ENCODE data around the gene NEB.

NEB gene

DNA sequence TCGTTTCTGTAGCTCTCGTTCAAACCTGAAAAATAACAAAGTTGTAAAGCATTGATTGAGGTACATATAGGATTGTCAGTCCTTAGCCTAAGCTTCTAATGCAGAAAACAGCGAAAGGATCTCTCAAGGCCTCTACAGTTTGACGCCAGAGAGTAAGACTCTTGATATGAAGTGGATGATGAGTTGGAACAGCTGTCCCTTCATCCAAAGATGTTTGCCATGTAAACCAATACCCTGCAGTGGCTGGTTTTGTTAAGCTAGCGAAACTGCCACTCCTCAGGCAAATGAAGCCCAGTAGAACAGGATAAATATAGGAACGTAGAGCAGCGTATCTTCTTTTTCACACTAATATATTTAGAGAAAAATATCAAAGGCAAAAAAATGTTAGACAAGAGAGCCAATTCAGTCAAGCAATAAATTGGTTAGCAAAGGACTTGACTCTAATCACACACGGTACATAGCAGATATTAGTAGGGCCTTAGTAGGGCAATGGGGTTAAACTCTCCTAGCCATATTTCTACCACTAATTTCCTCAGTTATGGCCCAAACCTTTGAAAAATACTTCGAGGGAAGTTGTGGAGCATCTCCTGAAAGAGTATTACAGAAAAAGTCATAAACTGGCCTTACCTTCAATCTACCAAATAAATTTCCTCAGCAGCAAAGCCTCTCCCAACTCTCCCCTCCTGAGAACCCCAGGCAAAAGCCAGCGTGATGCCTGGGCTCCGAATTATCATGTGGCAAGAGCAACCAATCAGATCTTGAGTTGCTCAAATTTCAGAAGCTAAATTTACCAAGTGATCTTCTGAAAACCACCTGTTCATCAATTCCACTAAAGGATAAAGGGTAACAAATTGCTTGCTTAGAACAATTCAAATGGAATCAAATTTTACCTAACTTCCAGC lies at the start of gene NEB:
TSS of gene NEB (minus strand) at position 706 of the 902 bp plus-strand sequence. CDS start 1,320 bp downstream, outside the sequence.
- DNase-seq (ENCODE audit: low read depth), result no peak

DNA sequence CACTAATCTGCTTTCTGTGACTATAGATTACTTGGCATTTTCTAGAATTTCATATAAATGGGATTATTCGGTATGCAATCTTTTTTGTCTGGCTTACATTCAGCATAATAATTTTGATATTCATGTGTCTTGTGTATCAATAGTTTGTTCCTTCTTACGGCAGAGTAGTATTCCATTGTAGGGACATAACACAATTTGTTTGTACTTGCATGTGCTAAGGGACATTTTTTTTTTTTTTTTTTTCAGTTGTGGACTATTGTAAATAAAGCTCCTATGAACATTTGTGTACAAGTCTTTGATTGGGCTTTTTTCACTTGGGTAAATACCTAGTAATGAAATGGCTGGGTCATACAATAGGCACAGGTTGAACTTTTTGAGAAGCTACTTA lies 48.9 kb upstream of the NEB start:
- no peak for DNase-seq (ENCODE audit: low read depth)

- no peak for DNase-seq (ENCODE audit: low read depth)
These were observed 48.3 kb upstream of the NEB start for GRCh38 chr2:151782378-151783132.

- no peak for DNase-seq (ENCODE audit: low read depth)
These were observed 47.4 kb upstream of the NEB start for GRCh38 chr2:151781642-151782041.

DNA sequence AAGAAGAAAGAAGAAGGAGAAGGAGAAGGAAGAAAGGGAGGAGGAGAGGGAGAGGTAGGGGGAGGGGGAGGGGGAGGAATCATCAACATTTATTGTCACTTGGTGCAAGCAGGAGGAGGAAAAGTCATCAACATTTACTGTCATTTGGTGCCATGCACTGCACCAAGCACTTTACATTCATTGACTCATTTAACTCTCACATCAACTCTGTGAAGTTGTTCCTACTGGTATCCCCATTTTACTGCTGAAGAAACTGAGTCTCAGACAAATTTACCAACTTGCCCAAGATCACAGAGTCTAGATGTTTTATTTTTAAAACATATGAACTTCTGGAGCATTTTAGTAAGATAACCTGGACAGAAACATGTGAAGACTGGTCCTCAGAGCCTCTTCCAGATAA lies 46.7 kb upstream of the NEB start:
- DNase-seq (ENCODE audit: low read depth), result no peak

DNA sequence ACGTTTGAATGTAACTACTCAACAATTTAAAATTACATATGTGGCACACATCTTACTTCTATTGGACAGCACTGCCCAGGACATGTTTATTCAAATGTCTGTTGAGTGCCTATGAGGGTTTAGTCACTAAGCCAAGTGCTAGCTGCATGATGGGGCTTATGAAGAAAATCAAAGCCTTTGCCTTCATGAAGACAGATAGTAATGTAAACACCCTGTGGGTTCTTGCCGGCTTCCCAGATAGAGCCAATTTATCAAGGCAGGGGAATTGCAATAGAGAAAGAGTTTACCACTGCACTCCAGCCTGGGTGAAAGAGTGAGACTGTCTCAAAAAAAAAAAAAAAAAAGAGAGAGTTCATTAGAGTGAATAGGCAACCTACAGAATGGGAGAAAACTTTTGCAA lies 43.7 kb upstream of the NEB start:
- DNase-seq (ENCODE audit: low read depth), result no peak

DNA sequence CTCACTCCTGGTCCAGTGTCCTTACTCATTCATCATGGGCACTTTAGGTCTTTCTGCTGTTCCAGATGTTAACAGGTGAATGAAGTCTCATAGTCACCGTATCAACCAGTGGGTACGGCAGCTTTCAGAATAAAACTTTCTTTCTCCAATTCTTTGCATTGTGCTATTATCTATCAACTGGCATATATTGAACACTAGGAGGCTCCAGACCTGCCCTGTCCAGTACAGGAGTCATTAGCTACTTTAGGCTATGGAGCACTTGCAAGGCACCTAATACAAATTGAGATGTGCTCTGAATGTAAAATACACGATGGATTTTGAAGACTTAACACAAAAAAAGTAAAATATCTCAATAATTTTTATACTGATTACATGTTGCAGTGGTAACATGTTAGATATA lies 43.2 kb upstream of the NEB start:
- no peak for DNase-seq (ENCODE audit: low read depth)

- DNase-seq (ENCODE audit: low read depth), result no peak
These were observed 42.1 kb upstream of the NEB start for GRCh38 chr2:151776367-151776766.

- no peak for DNase-seq (ENCODE audit: low read depth)
These were observed 40.9 kb upstream of the NEB start for GRCh38 chr2:151775057-151775740.

GRCh38 chr2:151774506-151774905 lies 40.2 kb upstream of the NEB start:
- DNase-seq (ENCODE audit: low read depth), result no peak

DNA sequence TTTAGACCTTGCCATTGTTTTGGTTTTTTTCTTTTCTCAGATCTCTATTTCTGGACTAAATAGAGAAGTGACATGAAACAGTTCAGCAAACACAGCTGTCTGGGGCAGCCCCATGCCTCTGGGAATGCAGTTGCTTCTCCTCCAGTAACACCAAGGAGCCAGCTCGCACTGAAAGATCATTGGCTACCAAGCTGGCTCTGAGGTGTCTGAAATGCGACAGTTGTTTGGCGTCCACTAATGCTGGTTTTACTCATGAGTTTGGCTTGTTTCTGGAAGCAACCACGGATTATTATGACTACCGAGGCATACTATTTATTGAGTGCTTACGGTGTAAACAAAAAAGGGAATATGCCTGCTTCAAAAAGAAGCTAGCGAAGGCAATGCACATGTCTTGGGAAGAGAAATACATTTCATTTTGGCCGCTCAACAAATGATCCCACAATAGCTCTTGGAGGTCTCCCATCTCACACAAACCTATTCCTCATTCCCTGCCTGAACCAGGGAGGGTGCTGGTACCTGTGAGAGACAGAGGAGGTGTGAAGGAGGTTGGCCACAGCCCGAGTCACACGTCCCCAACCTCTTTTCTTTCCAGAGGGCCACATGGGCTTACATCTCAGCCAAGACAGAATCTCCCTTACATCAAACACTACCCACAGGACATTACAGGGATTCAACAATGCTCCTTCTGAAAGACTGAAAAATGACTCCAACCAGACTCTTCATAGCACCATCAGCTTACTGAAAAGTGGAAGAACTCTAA lies 37.5 kb upstream of the NEB start:
- DNase-seq (ENCODE audit: low read depth), result no peak

GRCh38 chr2:151770995-151771394 lies 36.7 kb upstream of the NEB start:
- DNase-seq (ENCODE audit: low read depth), result no peak

DNA sequence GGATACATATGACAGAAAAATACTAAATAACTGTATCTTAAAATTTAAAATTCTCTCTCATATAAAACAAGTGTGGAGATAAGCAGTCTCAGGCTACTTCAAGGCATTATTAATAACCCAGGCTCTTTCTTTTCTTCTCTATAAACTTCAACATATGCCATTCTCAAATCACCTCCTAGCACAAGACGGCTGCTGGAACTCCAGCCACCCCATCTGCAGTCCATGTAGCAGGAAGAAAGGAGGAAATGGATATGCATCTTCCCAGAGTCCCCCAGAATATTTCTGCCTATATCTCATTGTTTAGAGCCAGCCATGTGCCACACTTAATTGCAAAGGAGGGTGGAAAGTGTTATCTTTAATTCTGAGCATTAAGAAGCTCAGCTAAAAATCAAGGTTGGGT lies 35.3 kb upstream of the NEB start:
- DNase-seq (ENCODE audit: low read depth), result no peak

DNA sequence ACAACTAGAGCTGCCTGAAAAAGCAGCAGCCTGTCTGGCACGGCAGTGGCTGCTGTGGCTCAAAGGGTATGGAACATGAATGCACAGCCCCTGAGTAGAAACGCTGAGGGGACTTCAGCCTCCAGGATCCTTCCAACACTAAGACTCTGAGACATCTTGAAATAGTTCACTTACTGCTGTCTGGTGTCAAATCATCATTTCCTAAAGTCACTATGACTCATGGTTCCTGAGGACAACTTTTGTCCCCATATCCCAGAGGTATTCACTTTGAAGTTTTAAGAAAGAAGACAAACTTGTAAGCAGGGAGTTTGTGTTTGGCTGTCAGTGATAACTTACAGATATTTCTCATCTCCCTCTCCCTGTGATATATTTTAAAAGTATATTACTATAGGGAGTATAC lies 33.3 kb upstream of the NEB start:
- DNase-seq (ENCODE audit: low read depth), result no peak

GRCh38 chr2:151766437-151767153 lies 32.3 kb upstream of the NEB start:
- no peak for DNase-seq (ENCODE audit: low read depth)

GRCh38 chr2:151765760-151766410 lies 31.6 kb upstream of the NEB start:
- DNase-seq (ENCODE audit: low read depth), result no peak

GRCh38 chr2:151762694-151763093 lies 28.4 kb upstream of the NEB start:
- DNase-seq (ENCODE audit: low read depth), result no peak

DNA sequence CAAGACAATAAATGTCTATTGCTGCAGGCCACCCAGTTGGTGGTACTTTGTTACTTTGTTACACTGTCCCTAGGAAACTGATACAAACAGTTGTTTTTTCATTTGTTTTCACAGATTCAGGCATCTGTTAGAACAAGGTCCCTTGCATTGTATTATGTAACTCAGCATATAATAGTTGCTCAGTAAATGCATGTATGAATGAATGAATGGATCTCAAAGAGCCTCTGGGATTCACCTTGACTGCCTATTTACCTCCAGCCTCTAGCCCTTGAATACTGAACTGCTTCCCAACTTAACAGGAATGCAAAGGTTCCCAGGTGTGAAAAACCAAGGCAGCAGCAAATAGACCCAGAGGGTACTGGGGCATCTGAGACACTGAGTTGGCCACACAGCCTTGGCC lies 27.4 kb upstream of the NEB start:
- DNase-seq (ENCODE audit: low read depth), result no peak

- DNase-seq (ENCODE audit: low read depth), result no peak
These were observed 26.9 kb upstream of the NEB start for GRCh38 chr2:151761193-151761592.

- no peak for DNase-seq (ENCODE audit: low read depth)
These were observed 25.9 kb upstream of the NEB start for GRCh38 chr2:151760139-151760650.

DNA sequence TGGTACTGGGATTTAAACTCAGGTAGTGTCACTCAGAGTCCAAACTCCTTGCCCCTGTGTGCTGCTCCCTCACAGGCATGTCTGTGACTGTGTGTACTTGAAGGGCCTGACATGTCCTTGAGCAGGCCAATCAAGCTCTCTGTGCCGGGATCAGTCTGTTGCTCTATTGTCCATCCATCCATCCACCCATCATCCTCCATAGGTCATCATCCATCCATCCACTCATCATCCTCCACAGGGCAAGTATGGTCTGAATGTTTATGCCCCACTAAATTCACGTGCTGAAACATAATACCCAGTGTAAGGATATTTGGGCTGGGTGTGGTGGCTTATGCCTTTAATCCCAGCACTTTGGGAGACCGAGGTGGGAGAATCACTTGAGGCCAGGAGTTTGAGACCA lies 24.5 kb upstream of the NEB start:
- DNase-seq (ENCODE audit: low read depth), result no peak

All from activated gamma-delta T cell treated with anti-CD3 and anti-CD28 coated beads, Interleukin-2, amount 50 U/mL, for 16 hours (primary cell).